H9 (cell line): ENCODE measurements around the gene PRRX2. TPM values are rescaled to one million over a fixed set of nuclear protein-coding genes. Genes with fewer than 3 reads are reported as not detected.

ENCODE experiments used
- DNase-seq: peaks from one replicate; pipeline ENCODE4 v3.0.0-alpha.2; 2017
- H2AFZ ChIP-seq: one replicate; pipeline ENCODE4 v1.6.1; 2013; ENCODE audit warnings: mild to moderate bottlenecking, low read length, control low read depth, moderate library complexity
- H2AK5ac ChIP-seq: 2 replicates; pipeline ENCODE4 v1.6.1; 2013; ENCODE audit warnings: low read length, control low read depth, mixed read lengths; ENCODE audit not compliant: insufficient read length
- H2BK120ac ChIP-seq: one replicate; pipeline ENCODE4 v1.6.1; 2013; ENCODE audit warnings: low read depth, mild to moderate bottlenecking, low read length, control low read depth, inconsistent platforms; ENCODE audit not compliant: poor library complexity, severe bottlenecking
- H2BK12ac ChIP-seq: 2 replicates; pipeline ENCODE4 v1.6.1; 2013; ENCODE audit warnings: low read length, control low read depth, mixed read lengths, low read depth; ENCODE audit not compliant: insufficient read length
- H2BK15ac ChIP-seq: 2 replicates; pipeline ENCODE4 v1.6.1; 2013; ENCODE audit warnings: low read depth, low read length, control low read depth
- H2BK20ac ChIP-seq: one replicate; pipeline ENCODE4 v1.6.1; 2013; ENCODE audit warnings: low read depth, mild to moderate bottlenecking, low read length, control low read depth, inconsistent platforms; ENCODE audit not compliant: poor library complexity, severe bottlenecking
- H2BK5ac ChIP-seq: 2 replicates; pipeline ENCODE4 v1.6.1; 2013; ENCODE audit warnings: low read length, control low read depth, mixed read lengths; ENCODE audit not compliant: insufficient read length
- H3K14ac ChIP-seq: 2 replicates; pipeline ENCODE4 v1.6.1; 2013; ENCODE audit warnings: low read length, control low read depth; ENCODE audit not compliant: insufficient read depth
- H3K18ac ChIP-seq: 2 replicates; pipeline ENCODE4 v1.6.1; 2013; ENCODE audit warnings: low read depth, mild to moderate bottlenecking, mixed read lengths, low read length, control low read depth; ENCODE audit not compliant: insufficient read length
- H3K23ac ChIP-seq: 2 replicates; pipeline ENCODE4 v1.6.1; 2013; ENCODE audit warnings: low read length, control low read depth, mixed read lengths, low read depth; ENCODE audit not compliant: insufficient read length
- H3K23me2 ChIP-seq: 2 replicates; pipeline ENCODE4 v1.6.1; 2013; ENCODE audit warnings: low read depth, mild to moderate bottlenecking, mixed read lengths, low read length, control low read depth; ENCODE audit not compliant: insufficient read length, poor library complexity, severe bottlenecking
- H3K27ac ChIP-seq: 2 replicates; pipeline ENCODE4 v1.5.1; 2013; ENCODE audit warnings: low read length, control low read depth, mixed read lengths, low read depth; ENCODE audit not compliant: insufficient read length
- H3K27me3 ChIP-seq: 2 replicates; pipeline ENCODE4 v1.6.1; 2013; ENCODE audit warnings: low read length, control low read depth, inconsistent platforms; ENCODE audit not compliant: insufficient read depth
- H3K4ac ChIP-seq: 2 replicates; pipeline ENCODE4 v1.6.1; 2013; ENCODE audit warnings: low read depth, mild to moderate bottlenecking, control low read depth, inconsistent platforms, low read length, moderate library complexity
- H3K4me1 ChIP-seq: 2 replicates; pipeline ENCODE4 v1.6.1; 2013; ENCODE audit warnings: low read length, control low read depth, inconsistent platforms; ENCODE audit not compliant: insufficient read depth
- H3K4me2 ChIP-seq: 2 replicates; pipeline ENCODE4 v1.6.1; 2013; ENCODE audit warnings: low read length, control low read depth, mixed read lengths; ENCODE audit not compliant: insufficient read length, insufficient read depth
- H3K56ac ChIP-seq: 2 replicates; pipeline ENCODE4 v1.6.1; 2013; ENCODE audit warnings: low read depth, mild to moderate bottlenecking, mixed read lengths, low read length, control low read depth; ENCODE audit not compliant: insufficient read length
- H3K79me1 ChIP-seq: 2 replicates; pipeline ENCODE4 v1.6.1; 2013; ENCODE audit warnings: low read depth, mild to moderate bottlenecking, moderate library complexity, low read length, control low read depth, inconsistent platforms; ENCODE audit not compliant: insufficient read depth, poor library complexity, severe bottlenecking
- H3K79me2 ChIP-seq: 2 replicates; pipeline ENCODE4 v1.6.1; 2013; ENCODE audit warnings: low read length, control low read depth, inconsistent platforms; ENCODE audit not compliant: insufficient read depth
- H3K9ac ChIP-seq: 2 replicates; pipeline ENCODE4 v1.6.1; 2013; ENCODE audit warnings: low read length, control low read depth, mixed read lengths; ENCODE audit not compliant: insufficient read length; ENCODE audit errors: extremely low read depth
- H3K9me3 ChIP-seq: one replicate; pipeline ENCODE4 v1.6.1; 2013; ENCODE audit warnings: low read depth, low read length, inconsistent platforms; ENCODE audit not compliant: control insufficient read depth
- H3T11ph ChIP-seq: one replicate; pipeline ENCODE4 v1.6.1; 2013; ENCODE audit warnings: mild to moderate bottlenecking, low read length, control low read depth, inconsistent platforms
- H4K20me1 ChIP-seq: one replicate; pipeline ENCODE4 v1.6.1; 2013; ENCODE audit not compliant: control insufficient read depth, insufficient read length, insufficient read depth
- H4K5ac ChIP-seq: 2 replicates; pipeline ENCODE4 v1.6.1; 2013; ENCODE audit warnings: low read depth, mild to moderate bottlenecking, mixed read lengths, low read length, control low read depth; ENCODE audit not compliant: insufficient read length
- H4K8ac ChIP-seq: replicated peaks from 2 replicates; pipeline ENCODE4 v1.6.1; 2013; ENCODE audit warnings: low read length, control low read depth, mixed read lengths, low read depth; ENCODE audit not compliant: insufficient read length
- H4K91ac ChIP-seq: 2 replicates; pipeline ENCODE4 v1.6.1; 2013; ENCODE audit warnings: low read depth, mild to moderate bottlenecking, moderate library complexity, mixed read lengths, low read length, control low read depth; ENCODE audit not compliant: insufficient read length
- H3K27ac Mint-ChIP-seq, 3 experiments: 2 replicates in 2 of 3; 3 replicates in 1 of 3; pipeline ENCODE4 v1.8.0; 2020 to 2021; ENCODE audit warnings: mixed read lengths in 3 of 3, mild to moderate bottlenecking in 1 of 3, moderate library complexity in 1 of 3
- H3K27me3 Mint-ChIP-seq: 2 replicates; pipeline ENCODE4 v1.8.0; 2021; ENCODE audit warnings: low read depth, mild to moderate bottlenecking, moderate library complexity, mixed read lengths
- H3K36me3 Mint-ChIP-seq, 3 experiments: 2 replicates in 2 of 3; 3 replicates in 1 of 3; pipeline ENCODE4 v1.8.0; 2020 to 2021; ENCODE audit warnings: low read depth in 3 of 3, mixed read lengths in 3 of 3; ENCODE audit not compliant: insufficient read depth in 1 of 3
- H3K4me1 Mint-ChIP-seq, 2 experiments: 2 replicates each; pipeline ENCODE4 v1.8.0; 2020; ENCODE audit warnings: mixed read lengths in 2 of 2
- H3K4me3 Mint-ChIP-seq, 2 experiments: 2 replicates in 1 of 2; 3 replicates in 1 of 2; pipeline ENCODE4 v1.8.0; 2020 to 2021; ENCODE audit warnings: mild to moderate bottlenecking in 2 of 2, mixed read lengths in 2 of 2, moderate library complexity in 1 of 2
- H3K9me3 Mint-ChIP-seq, 2 experiments: 2 replicates in 1 of 2; 3 replicates in 1 of 2; pipeline ENCODE4 v1.8.0; 2020; ENCODE audit warnings: mild to moderate bottlenecking in 2 of 2, mixed read lengths in 2 of 2, moderate library complexity in 1 of 2
- CTCF ChIP-seq: fragments of 200-600 bp; sonication (generic); conservative IDR thresholded peaks from 3 replicates; pipeline ENCODE4 v1.8.0; 2021; ENCODE audit warnings: antibody characterized with exemption, mild to moderate bottlenecking
- WGBS: extraction: QIAGEN DNeasy Blood & Tissue Kit; methylation state at CpG from one replicate; pipeline ENCODE4 v1.1.7; 2013; ENCODE audit warnings: missing lambda C conversion rate, low lambda C conversion rate, mixed read lengths; ENCODE audit not compliant: insufficient read length; ENCODE audit errors: extremely low coverage; 5-methylcytosine and 5-hydroxymethylcytosine counted together
- total RNA-seq: library from RNA; stranded (reverse); gene quantifications from 2 replicates; pipeline ENCODE4 v1.2.1, GENCODE V29; 2021

Gene PRRX2
- total RNA-seq, 1 experiment from 2014 or later: 3.9 TPM

DNA sequence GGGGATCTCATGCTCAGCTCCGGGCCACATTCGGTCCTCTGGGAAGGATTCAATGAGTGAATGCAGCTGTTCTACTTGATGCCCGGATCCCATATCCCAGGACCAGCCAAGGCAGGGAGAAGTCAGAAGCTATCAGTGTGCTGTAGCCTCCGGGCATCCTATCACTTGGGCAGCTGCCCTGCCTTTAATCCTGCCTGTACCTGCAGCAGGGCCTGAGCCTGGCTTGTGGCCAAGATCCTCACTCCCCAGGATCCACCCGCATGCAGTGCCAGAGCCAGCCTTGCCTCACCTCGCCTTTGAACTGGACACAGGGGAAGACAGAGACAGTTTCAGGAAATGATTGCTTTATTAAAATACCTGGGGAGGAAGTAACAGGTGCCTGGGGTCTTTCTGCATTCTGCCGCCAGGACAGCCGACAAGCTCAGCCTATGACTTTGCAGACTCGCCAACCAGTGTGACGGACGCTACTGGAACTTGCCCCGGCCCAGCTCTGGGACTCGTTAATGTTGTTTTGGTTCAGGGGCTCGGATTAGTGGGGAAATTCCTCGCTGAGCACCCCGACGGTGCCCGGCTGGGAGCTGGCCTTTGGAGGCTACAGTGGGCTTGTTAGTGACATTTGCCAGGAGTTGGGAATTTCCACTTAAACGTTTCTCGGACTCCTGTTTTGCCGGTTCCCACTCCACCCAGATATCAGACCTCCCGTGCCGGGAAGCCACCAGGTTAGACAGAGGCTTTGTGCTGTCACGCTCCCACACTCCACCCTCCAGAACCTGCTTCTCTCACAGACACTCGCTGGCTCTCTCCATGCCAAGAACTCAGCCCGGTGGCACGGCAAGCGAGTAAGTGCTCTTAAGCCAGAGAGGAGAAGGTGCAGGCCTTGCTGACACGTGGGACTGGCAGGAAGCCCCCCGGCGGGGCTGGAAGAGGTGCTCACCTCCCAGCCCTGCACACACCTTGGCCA, 86.7 kb downstream of the PRRX2 start:
- peaks cover 6% of the 10 kb centered on the region; the same call in 1 of the 2 replicates for H3K4me1 ChIP-seq
- no peak overlapping the region for H2AK5ac ChIP-seq
- H4K91ac ChIP-seq: no peak overlapping the region
- Mint-ChIP-seq H3K4me3 (peak overlapping the region in 1 of 2 experiments; percentile 61; a peak in 2 of 5 replicates), H3K36me3 (no peaks in the 10 kb centered on the region), H3K27ac (no peak overlapping the region; a peak in 1 of 7 replicates), H3K27me3 (peaks cover 14% of the 10 kb centered on the region), H3K4me1 (peaks cover 16 to 19% of the 10 kb centered on the region in 2 experiments), H3K9me3 (no peaks in the 10 kb centered on the region)
- H3K23me2 ChIP-seq: no peaks in the 10 kb centered on the region
- no peak for TF ChIP-seq CTCF
- no peak overlapping the region for H3K14ac ChIP-seq
- H3K18ac ChIP-seq: peak overlapping the region; percentile 18
- no peak overlapping the region for H2AFZ ChIP-seq
- H3K27me3 ChIP-seq: no peaks in the 10 kb centered on the region
- H3K4me2 ChIP-seq: no peak overlapping the region
- DNase-seq: no peak
- no peaks in the 10 kb centered on the region for H3K79me1 ChIP-seq
- H3K4ac ChIP-seq: no peak overlapping the region
- H2BK20ac ChIP-seq: no peak overlapping the region
- no peaks in the 10 kb centered on the region for H4K20me1 ChIP-seq
- H3K56ac ChIP-seq: no peak overlapping the region
- H4K8ac ChIP-seq: no peak overlapping the region
- no peak overlapping the region for H2BK5ac ChIP-seq
- no peak overlapping the region for H3K27ac ChIP-seq
- WGBS: no CpG with 5 or more reads among the region's 31 CpGs
- no peak overlapping the region for H3K9ac ChIP-seq
- H3K79me2 ChIP-seq: no peaks in the 10 kb centered on the region
- no peak overlapping the region for H2BK15ac ChIP-seq
- no peak overlapping the region for H4K5ac ChIP-seq
- H3K23ac ChIP-seq: no peak overlapping the region
- no peak overlapping the region for H2BK120ac ChIP-seq
- no peak overlapping the region for H3T11ph ChIP-seq
- H2BK12ac ChIP-seq: no peak overlapping the region
- H3K9me3 ChIP-seq: no peaks in the 10 kb centered on the region
